GM12801 (cell line): ENCODE results near the gene SLC44A3.

Source experiments
- CTCF ChIP-seq: IDR thresholded peaks from one replicate; pipeline ENCODE4 v1.5.1; 2011; ENCODE audit warnings: control low read depth; ENCODE audit not compliant: insufficient read length; ENCODE audit errors: extremely low read depth

Gene SLC44A3

GRCh38 chr1:94884507-94884906 lies 64.3 kb downstream of the SLC44A3 start:
- TF ChIP-seq CTCF, result no peak

GRCh38 chr1:94886361-94886760 lies 66.2 kb downstream of the SLC44A3 start:
- TF ChIP-seq CTCF, result no peak

GRCh38 chr1:94887106-94887505 lies 66.9 kb downstream of the SLC44A3 start:
- TF ChIP-seq CTCF, result no peak

- no peak for TF ChIP-seq CTCF
Measured at GRCh38 chr1:94887603-94888171, 67.5 kb downstream of the SLC44A3 start.

- no peak for TF ChIP-seq CTCF
Measured at GRCh38 chr1:94888201-94888600, 68.0 kb downstream of the SLC44A3 start.

GRCh38 chr1:94892604-94893254 lies 72.6 kb downstream of the SLC44A3 start:
- no peak for TF ChIP-seq CTCF

- TF ChIP-seq CTCF, result no peak
Measured at GRCh38 chr1:94894630-94895029, 74.5 kb downstream of the SLC44A3 start.
